IPS-20b (cell line): Measurements from ENCODE around the gene SLFN13.
"Not testable (repeated sequence)": the region's sequence is repeated elsewhere in the genome, so short reads cannot be mapped to it uniquely, and the experiment has no call there.

Experiments
- H3K27ac ChIP-seq: one replicate; pipeline ENCODE4 v1.5.1; 2013; ENCODE audit warnings: low read length
- H3K27me3 ChIP-seq: 2 replicates; pipeline ENCODE4 v1.6.1; 2013; ENCODE audit warnings: mild to moderate bottlenecking, low read length, inconsistent platforms; ENCODE audit not compliant: insufficient read depth
- H3K36me3 ChIP-seq: 2 replicates; pipeline ENCODE4 v1.6.1; 2013; ENCODE audit warnings: low read depth, mild to moderate bottlenecking, inconsistent platforms, low read length, moderate library complexity; ENCODE audit not compliant: insufficient read depth
- H3K4me1 ChIP-seq: 2 replicates; pipeline ENCODE4 v1.6.1; 2013; ENCODE audit warnings: mild to moderate bottlenecking, control low read depth, inconsistent platforms, low read length, moderate library complexity; ENCODE audit not compliant: insufficient read depth
- H3K4me3 ChIP-seq: 2 replicates; pipeline ENCODE4 v1.5.1; 2013; ENCODE audit warnings: mild to moderate bottlenecking, low read length, inconsistent platforms
- H3K9ac ChIP-seq: 2 replicates; pipeline ENCODE4 v1.6.1; 2013; ENCODE audit warnings: low read depth, mild to moderate bottlenecking, inconsistent platforms, low read length, moderate library complexity
- H3K9me3 ChIP-seq: 2 replicates; pipeline ENCODE4 v1.6.1; 2013; ENCODE audit warnings: mild to moderate bottlenecking, low read depth, low read length, inconsistent platforms; ENCODE audit not compliant: insufficient read depth

Gene SLFN13

GRCh38 chr17:35467824-35468223, 19.3 kb upstream of the SLFN13 start:
- peaks cover 12% of the 10 kb centered on the region; the same call in 1 of the 2 replicates for H3K27me3 ChIP-seq
- H3K27ac ChIP-seq, result no peak overlapping the region
- no peaks in the 10 kb centered on the region for H3K9me3 ChIP-seq
- H3K4me3 ChIP-seq, result no peak overlapping the region
- no peak overlapping the region for H3K9ac ChIP-seq
- no peaks in the 10 kb centered on the region for H3K36me3 ChIP-seq
- no peaks in the 10 kb centered on the region for H3K4me1 ChIP-seq

GRCh38 chr17:35460354-35460851, 11.8 kb upstream of the SLFN13 start:
- peak overlapping the region; percentile 59 for H3K4me3 ChIP-seq
- 0 out of 2 replicates have a peak, but pooled peaks cover 4% of the 10 kb centered on the region for H3K4me1 ChIP-seq
- H3K27ac ChIP-seq, result no peak overlapping the region
- no peaks in the 10 kb centered on the region for H3K9me3 ChIP-seq
- peaks cover 51% of the 10 kb centered on the region for H3K27me3 ChIP-seq
- H3K36me3 ChIP-seq, result no peaks in the 10 kb centered on the region
- H3K9ac ChIP-seq, result peak overlapping the region; percentile 47; the same call in 1 of the 2 replicates

- not testable (repeated sequence) for H3K4me1 ChIP-seq, H3K4me3 ChIP-seq, H3K9me3 ChIP-seq, H3K9ac ChIP-seq, H3K27ac ChIP-seq, H3K36me3 ChIP-seq
- peaks cover 38% of the 10 kb centered on the region; the same call in 1 of the 2 replicates for H3K27me3 ChIP-seq
These were observed 5.5 kb upstream of the SLFN13 start for GRCh38 chr17:35454035-35454434.

GRCh38 chr17:35453171-35453570, 4.6 kb upstream of the SLFN13 start:
- Histone ChIP-seq H3K27ac (no peak overlapping the region), H3K9me3 (no peaks in the 10 kb centered on the region), H3K36me3 (no peaks in the 10 kb centered on the region), H3K9ac (no peak overlapping the region), H3K4me3 (no peak overlapping the region), H3K4me1 (no peaks in the 10 kb centered on the region), H3K27me3 (peaks cover 32% of the 10 kb centered on the region; the same call in 1 of the 2 replicates)

GRCh38 chr17:35449371-35449931, 885 bp upstream of the SLFN13 start:
- peaks cover 29% of the 10 kb centered on the region; the same call in 1 of the 2 replicates for H3K27me3 ChIP-seq
- H3K4me3 ChIP-seq, result peak overlapping the region; percentile 71; the same call in 1 of the 2 replicates
- H3K9me3 ChIP-seq, result no peaks in the 10 kb centered on the region
- H3K4me1 ChIP-seq, result peaks cover 22% of the 10 kb centered on the region; the same call in 1 of the 2 replicates
- peak overlapping the region; percentile 80; the same call in 1 of the 2 replicates for H3K9ac ChIP-seq
- H3K27ac ChIP-seq, result no peak overlapping the region
- H3K36me3 ChIP-seq, result peaks cover 6% of the 10 kb centered on the region; the same call in 1 of the 2 replicates

- Histone ChIP-seq H3K27me3 (peaks cover 29% of the 10 kb centered on the region; the same call in 1 of the 2 replicates), H3K9ac (peak overlapping the region; percentile 80; the same call in 1 of the 2 replicates), H3K27ac (no peak overlapping the region), H3K9me3 (no peaks in the 10 kb centered on the region), H3K4me1 (peaks cover 22% of the 10 kb centered on the region; the same call in 1 of the 2 replicates), H3K36me3 (peaks cover 11% of the 10 kb centered on the region; the same call in 1 of the 2 replicates), H3K4me3 (peak overlapping the region; percentile 71; the same call in 1 of the 2 replicates)
These were observed 297 bp upstream of the SLFN13 start for GRCh38 chr17:35448899-35449227.

- Histone ChIP-seq H3K9me3 (no peaks in the 10 kb centered on the region), H3K4me3 (peak overlapping the region; percentile 71; the same call in 1 of the 2 replicates), H3K36me3 (peaks cover 16% of the 10 kb centered on the region; the same call in 1 of the 2 replicates), H3K9ac (peak overlapping the region; percentile 71; the same call in 1 of the 2 replicates), H3K27ac (peak overlapping the region; percentile 6), H3K4me1 (peaks cover 22% of the 10 kb centered on the region; the same call in 1 of the 2 replicates), H3K27me3 (peaks cover 29% of the 10 kb centered on the region; the same call in 1 of the 2 replicates)
These were observed 1.1 kb downstream of the SLFN13 start for GRCh38 chr17:35447499-35447898.

GRCh38 chr17:35438433-35438832, 10.1 kb downstream of the SLFN13 start:
- no peak overlapping the region for H3K9ac ChIP-seq

GRCh38 chr17:35433075-35433894, 15.3 kb downstream of the SLFN13 start:
- H3K27ac ChIP-seq, result peak overlapping the region; percentile 68
- no peaks in the 10 kb centered on the region for H3K36me3 ChIP-seq
- peak overlapping the region; percentile 91; the same call in 1 of the 2 replicates for H3K9ac ChIP-seq
- peaks cover 46% of the 10 kb centered on the region; the same call in 1 of the 2 replicates for H3K4me1 ChIP-seq
- peaks cover 26% of the 10 kb centered on the region; the same call in 1 of the 2 replicates for H3K27me3 ChIP-seq
- H3K4me3 ChIP-seq, result peak overlapping the region; percentile 79
- no peaks in the 10 kb centered on the region; the same call in 1 of the 2 replicates for H3K9me3 ChIP-seq

More at GRCh38 chr17:35438433-35438832, 10.1 kb downstream of the SLFN13 start:
- peaks cover 13% of the 10 kb centered on the region; the same call in 1 of the 2 replicates for H3K4me1 ChIP-seq
- no peak overlapping the region for H3K4me3 ChIP-seq
- peaks cover 22% of the 10 kb centered on the region; the same call in 1 of the 2 replicates for H3K27me3 ChIP-seq
- no peak overlapping the region for H3K27ac ChIP-seq
- H3K36me3 ChIP-seq, result peaks cover 6% of the 10 kb centered on the region; the same call in 1 of the 2 replicates
- no peaks in the 10 kb centered on the region for H3K9me3 ChIP-seq

- Histone ChIP-seq H3K27ac (peak within 1 kb of the TSS; percentile 68), H3K4me3 (peak within 1 kb of the TSS; percentile 79), H3K27me3 (peaks cover 26% of the 10 kb centered on the region; the same call in 1 of the 2 replicates), H3K9ac (peak within 1 kb of the TSS; percentile 91; the same call in 1 of the 2 replicates), H3K4me1 (peaks cover 48% of the 10 kb centered on the region; the same call in 1 of the 2 replicates), H3K36me3 (no peaks in the 10 kb centered on the region), H3K9me3 (no peaks in the 10 kb centered on the region; the same call in 1 of the 2 replicates)
These were observed 16.1 kb downstream of the SLFN13 start, which contains the start of gene SLFN12 for GRCh38 chr17:35432176-35433074. TSS of gene SLFN12 (minus strand) at chr17:35432500. CDS start at chr17:35423028, 9,472 bp downstream.
